HCT116 (cell line): ENCODE measurements around the gene TMEM120A. TPM values are rescaled to one million over a fixed set of nuclear protein-coding genes. Genes with fewer than 3 reads are reported as not detected.

Source experiments
- ATAC-seq: fragments of 200-7000 bp; cut with Tn5 transposase; 2 replicates; pipeline ENCODE4 v1.9.1; 2020; ENCODE audit warnings: mild to moderate bottlenecking, moderate library complexity
- BruUV-seq: library from RNA; stranded (reverse); fragments of 400-500 nt; replicated peaks from 2 replicates; lab custom pipeline; 2021; lab: Mats Ljungman, UMichigan
- CTCF ChIA-PET: fragments of 300-600 bp; sonication (Branson Sonifier 250); formaldehyde crosslinking; loops from one replicate; lab custom pipeline; 2021; ENCODE audit warnings: antibody characterized with exemption; lab: Charles Lee
- POLR2A ChIA-PET: fragments of 300-600, 350-600 bp; sonication (Branson Sonifier 250); formaldehyde crosslinking; loops from one replicate; lab custom pipeline; 2021; ENCODE audit warnings: antibody characterized with exemption; lab: Charles Lee
- RAD21 ChIA-PET, 2 experiments: fragments of 300-600 bp; sonication (Branson Sonifier 250); formaldehyde crosslinking; loops; one replicate each; lab custom pipeline; 2023; ENCODE audit warnings: low total read pairs in 2 of 2; ENCODE audit not compliant: uncharacterized antibody in 2 of 2, unreplicated experiment in 2 of 2, low non-redundant PET in 1 of 2; lab: Charles Lee
- DNase-seq: peaks from one replicate; pipeline ENCODE4 v3.0.0-alpha.2; 2010; ENCODE audit warnings: low read depth, low spot score
- H2AFZ ChIP-seq: fragments of 200-600 bp; shearing (Covaris generic), sonication (generic); 2 replicates; pipeline ENCODE4 v1.6.1; 2017; ENCODE audit warnings: low read depth, mixed run types, mixed read lengths, antibody characterized with exemption, low read length; ENCODE audit not compliant: poor library complexity, severe bottlenecking
- H3K27ac ChIP-seq: 2 replicates; pipeline ENCODE4 v1.5.1; 2012; ENCODE audit warnings: low read depth, low read length
- H3K27me3 ChIP-seq: fragments of 200-600 bp; sonication (generic); 2 replicates; pipeline ENCODE4 v1.6.1; 2016; ENCODE audit warnings: mixed run types, low read length, mixed read lengths; ENCODE audit not compliant: insufficient read depth
- H3K36me3 ChIP-seq, 2 experiments: fragments of 200-500 bp in 1 of 2; fragments of 200-600 bp in 1 of 2; sonication (Bioruptor generic) in 1 of 2; sonication (generic) in 1 of 2; 2 replicates each; pipeline versions ENCODE4 v1.5.1 to v1.6.1; 2014 to 2016; ENCODE audit warnings: low read length in 2 of 2, inconsistent platforms in 1 of 2, mixed read lengths in 1 of 2, mixed run types in 1 of 2; ENCODE audit not compliant: insufficient read depth in 2 of 2, control insufficient read depth in 1 of 2
- H3K4me1 ChIP-seq, 2 experiments: fragments of 200-600 bp in 1 of 2; sonication (generic) in 1 of 2; 2 replicates each; pipeline versions ENCODE4 v1.5.1 to v1.6.1; 2012 to 2017; ENCODE audit warnings: low read length in 2 of 2, inconsistent platforms in 1 of 2, mild to moderate bottlenecking in 1 of 2, mixed read lengths in 1 of 2, mixed run types in 1 of 2, moderate library complexity in 1 of 2; ENCODE audit not compliant: insufficient read depth in 2 of 2, control insufficient read depth in 1 of 2
- H3K4me2 ChIP-seq: fragments of 200-600 bp; sonication (generic); 2 replicates; pipeline ENCODE4 v1.6.1; 2017; ENCODE audit warnings: mixed run types, low read length, mixed read lengths
- H3K4me3 ChIP-seq, 2 experiments: fragments of 200-600 bp in 1 of 2; sonication (generic) in 1 of 2; replicated peaks in 1 of 2; 2 replicates each; pipeline ENCODE4 v1.5.1; 2011 to 2016; ENCODE audit warnings: low read length in 2 of 2, control low read depth in 1 of 2, low read depth in 1 of 2, mild to moderate bottlenecking in 1 of 2, mixed read lengths in 1 of 2, mixed run types in 1 of 2
- H3K79me2 ChIP-seq: fragments of 200-600 bp; sonication (generic); 2 replicates; pipeline ENCODE4 v1.6.1; 2017; ENCODE audit warnings: mild to moderate bottlenecking, mixed run types, low read length, moderate library complexity, mixed read lengths; ENCODE audit not compliant: insufficient read depth
- H3K9ac ChIP-seq: fragments of 200-600 bp; sonication (generic); 2 replicates; pipeline ENCODE4 v1.6.1; 2016; ENCODE audit warnings: low read length, mixed read lengths
- H3K9me2 ChIP-seq: fragments of 200-600 bp; sonication (generic), shearing (Covaris generic); 2 replicates; pipeline ENCODE4 v1.6.1; 2017; ENCODE audit warnings: mixed run types, mild to moderate bottlenecking, moderate library complexity; ENCODE audit not compliant: insufficient read depth
- H3K9me3 ChIP-seq, 2 experiments: fragments of 200-500 bp in 1 of 2; fragments of 200-600 bp in 1 of 2; sonication (Bioruptor generic) in 1 of 2; sonication (generic) in 1 of 2; 2 replicates each; pipeline ENCODE4 v1.6.1; 2014 to 2017; ENCODE audit warnings: low read length in 2 of 2, mixed read lengths in 2 of 2, inconsistent platforms in 1 of 2, low read depth in 1 of 2, mild to moderate bottlenecking in 1 of 2, mixed run types in 1 of 2, moderate library complexity in 1 of 2; ENCODE audit not compliant: control insufficient read depth in 1 of 2, insufficient read depth in 1 of 2
- H4K20me1 ChIP-seq: fragments of 200-600 bp; sonication (generic), shearing (Covaris generic); 2 replicates; pipeline ENCODE4 v1.6.1; 2017; ENCODE audit warnings: mixed run types, mild to moderate bottlenecking, moderate library complexity; ENCODE audit not compliant: insufficient read depth
- CBX3 ChIP-seq: IDR thresholded peaks from 2 replicates; pipeline ENCODE4 v1.6.1; 2012; ENCODE audit warnings: low read depth
- CEBPB ChIP-seq: IDR thresholded peaks from 2 replicates; pipeline ENCODE4 v1.6.1; 2012; ENCODE audit warnings: low read depth
- ELF1 ChIP-seq: IDR thresholded peaks from 2 replicates; pipeline ENCODE4 v1.6.1; 2012; ENCODE audit warnings: low read depth, borderline replicate concordance
- EZH2 ChIP-seq: fragments of 200-600 bp; sonication (generic); IDR thresholded peaks from 2 replicates; pipeline ENCODE4 v1.6.1; 2017; ENCODE audit warnings: antibody characterized with exemption, mixed run types
- EZH2phosphoT487 ChIP-seq: fragments of 200-600 bp; IDR thresholded peaks from 2 replicates; pipeline ENCODE4 v1.6.1; 2018; ENCODE audit warnings: antibody characterized with exemption, borderline replicate concordance
- JUND ChIP-seq: IDR thresholded peaks from 2 replicates; pipeline ENCODE4 v1.6.1; 2012
- POLR2A ChIP-seq: IDR thresholded peaks from 2 replicates; pipeline ENCODE4 v1.7.0; 2011; ENCODE audit warnings: borderline replicate concordance; ENCODE audit not compliant: insufficient read depth, insufficient read length; ENCODE audit errors: extremely low read depth
- POLR2AphosphoS5 ChIP-seq: IDR thresholded peaks from 2 replicates; pipeline ENCODE4 v1.6.1; 2011; ENCODE audit warnings: mild to moderate bottlenecking, low read depth, low read length, moderate library complexity
- RAD21 ChIP-seq: IDR thresholded peaks from 2 replicates; pipeline ENCODE4 v1.6.1; 2012; ENCODE audit warnings: low read depth, mild to moderate bottlenecking
- SIN3A ChIP-seq: IDR thresholded peaks from 2 replicates; pipeline ENCODE4 v1.6.1; 2012; ENCODE audit warnings: low read depth
- SP1 ChIP-seq: IDR thresholded peaks from 2 replicates; pipeline ENCODE4 v1.6.1; 2012; ENCODE audit warnings: low read depth
- TCF7L2 ChIP-seq: IDR thresholded peaks from 2 replicates; pipeline ENCODE4 v1.7.0; 2011; ENCODE audit warnings: borderline replicate concordance, inconsistent platforms; ENCODE audit not compliant: insufficient read depth, insufficient read length; ENCODE audit errors: extremely low read depth
- ZNF274 ChIP-seq: fragments of 200-500 bp; sonication (Bioruptor generic); IDR thresholded peaks from 2 replicates; pipeline ENCODE4 v1.6.1; 2014; ENCODE audit warnings: mild to moderate bottlenecking, low read depth, low read length, inconsistent platforms
- intact Hi-C: fragments of 100-400 bp; cut with micrococcal nuclease; formaldehyde crosslinking; loops from 2 replicates; pipeline ENCODE4 v1.10.0; 2022
- total RNA-seq: library from RNA; stranded (reverse); gene quantifications from one replicate; pipeline ENCODE4 v1.2.1, GENCODE V29; 2021; ENCODE audit not compliant: unreplicated experiment
- TF ChIP-seq, protein P1 (sequence below): IDR thresholded peaks from 2 replicates; pipeline ENCODE4 v1.6.1; 2011; ENCODE audit warnings: mild to moderate bottlenecking, low read length, moderate library complexity; ENCODE audit not compliant: insufficient replicate concordance; ENCODE audit errors: extremely low read depth
- TF ChIP-seq, protein P2 (sequence below): IDR thresholded peaks from 2 replicates; pipeline ENCODE4 v1.6.1; 2012; ENCODE audit warnings: low read depth
- TF ChIP-seq, protein P3 (sequence below): IDR thresholded peaks from 2 replicates; pipeline ENCODE4 v1.6.1; 2012
- TF ChIP-seq, protein P4 (sequence below): IDR thresholded peaks from 2 replicates; pipeline ENCODE4 v1.6.1; 2012

The TMEM120A gene
- total RNA-seq, 1 experiment from 2014 or later = 25.9 TPM

DNA sequence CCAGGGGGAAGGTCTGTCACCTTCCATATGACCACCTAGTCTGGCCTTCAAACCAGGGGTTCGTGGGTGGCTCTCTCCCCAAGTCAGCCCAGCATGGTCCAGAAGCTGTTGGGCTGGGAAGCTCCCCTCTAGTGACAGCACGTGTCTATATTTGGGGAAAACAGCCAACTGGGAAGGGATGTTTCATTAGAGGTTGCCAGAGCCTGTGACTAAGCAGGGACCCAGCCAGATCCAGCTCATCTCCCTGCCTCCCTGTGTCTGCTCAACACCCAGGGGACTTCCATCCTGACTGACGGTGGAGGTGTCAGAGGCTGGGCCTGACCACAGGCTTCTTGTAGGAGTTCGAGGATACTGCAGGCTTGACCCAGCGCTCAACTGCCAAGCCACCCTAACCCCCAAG, 42.9 kb upstream of the TMEM120A start:
- DNase-seq (no peak), ATAC-seq (no peak)
- H3K27me3 ChIP-seq = no peaks in the 10 kb centered on the region
- no peak overlapping the region for H2AFZ ChIP-seq
- no peak for TF ChIP-seq SIN3A
- TF ChIP-seq POLR2AphosphoS5 = no peak
- TF ChIP-seq POLR2A = no peak
- TF ChIP-seq ZNF274 = no peak
- no peak for TF ChIP-seq SP1
- TF ChIP-seq, protein P1, sequence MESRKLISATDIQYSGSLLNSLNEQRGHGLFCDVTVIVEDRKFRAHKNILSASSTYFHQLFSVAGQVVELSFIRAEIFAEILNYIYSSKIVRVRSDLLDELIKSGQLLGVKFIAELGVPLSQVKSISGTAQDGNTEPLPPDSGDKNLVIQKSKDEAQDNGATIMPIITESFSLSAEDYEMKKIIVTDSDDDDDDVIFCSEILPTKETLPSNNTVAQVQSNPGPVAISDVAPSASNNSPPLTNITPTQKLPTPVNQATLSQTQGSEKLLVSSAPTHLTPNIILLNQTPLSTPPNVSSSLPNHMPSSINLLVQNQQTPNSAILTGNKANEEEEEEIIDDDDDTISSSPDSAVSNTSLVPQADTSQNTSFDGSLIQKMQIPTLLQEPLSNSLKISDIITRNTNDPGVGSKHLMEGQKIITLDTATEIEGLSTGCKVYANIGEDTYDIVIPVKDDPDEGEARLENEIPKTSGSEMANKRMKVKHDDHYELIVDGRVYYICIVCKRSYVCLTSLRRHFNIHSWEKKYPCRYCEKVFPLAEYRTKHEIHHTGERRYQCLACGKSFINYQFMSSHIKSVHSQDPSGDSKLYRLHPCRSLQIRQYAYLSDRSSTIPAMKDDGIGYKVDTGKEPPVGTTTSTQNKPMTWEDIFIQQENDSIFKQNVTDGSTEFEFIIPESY = no peak
- TF ChIP-seq, protein P2, sequence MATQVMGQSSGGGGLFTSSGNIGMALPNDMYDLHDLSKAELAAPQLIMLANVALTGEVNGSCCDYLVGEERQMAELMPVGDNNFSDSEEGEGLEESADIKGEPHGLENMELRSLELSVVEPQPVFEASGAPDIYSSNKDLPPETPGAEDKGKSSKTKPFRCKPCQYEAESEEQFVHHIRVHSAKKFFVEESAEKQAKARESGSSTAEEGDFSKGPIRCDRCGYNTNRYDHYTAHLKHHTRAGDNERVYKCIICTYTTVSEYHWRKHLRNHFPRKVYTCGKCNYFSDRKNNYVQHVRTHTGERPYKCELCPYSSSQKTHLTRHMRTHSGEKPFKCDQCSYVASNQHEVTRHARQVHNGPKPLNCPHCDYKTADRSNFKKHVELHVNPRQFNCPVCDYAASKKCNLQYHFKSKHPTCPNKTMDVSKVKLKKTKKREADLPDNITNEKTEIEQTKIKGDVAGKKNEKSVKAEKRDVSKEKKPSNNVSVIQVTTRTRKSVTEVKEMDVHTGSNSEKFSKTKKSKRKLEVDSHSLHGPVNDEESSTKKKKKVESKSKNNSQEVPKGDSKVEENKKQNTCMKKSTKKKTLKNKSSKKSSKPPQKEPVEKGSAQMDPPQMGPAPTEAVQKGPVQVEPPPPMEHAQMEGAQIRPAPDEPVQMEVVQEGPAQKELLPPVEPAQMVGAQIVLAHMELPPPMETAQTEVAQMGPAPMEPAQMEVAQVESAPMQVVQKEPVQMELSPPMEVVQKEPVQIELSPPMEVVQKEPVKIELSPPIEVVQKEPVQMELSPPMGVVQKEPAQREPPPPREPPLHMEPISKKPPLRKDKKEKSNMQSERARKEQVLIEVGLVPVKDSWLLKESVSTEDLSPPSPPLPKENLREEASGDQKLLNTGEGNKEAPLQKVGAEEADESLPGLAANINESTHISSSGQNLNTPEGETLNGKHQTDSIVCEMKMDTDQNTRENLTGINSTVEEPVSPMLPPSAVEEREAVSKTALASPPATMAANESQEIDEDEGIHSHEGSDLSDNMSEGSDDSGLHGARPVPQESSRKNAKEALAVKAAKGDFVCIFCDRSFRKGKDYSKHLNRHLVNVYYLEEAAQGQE = no peak
- TF ChIP-seq, protein P3, sequence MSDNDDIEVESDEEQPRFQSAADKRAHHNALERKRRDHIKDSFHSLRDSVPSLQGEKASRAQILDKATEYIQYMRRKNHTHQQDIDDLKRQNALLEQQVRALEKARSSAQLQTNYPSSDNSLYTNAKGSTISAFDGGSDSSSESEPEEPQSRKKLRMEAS = no peak
- TF ChIP-seq EZH2 = no peak
- no peak for TF ChIP-seq RAD21
- TF ChIP-seq CEBPB = no peak
- TF ChIP-seq CBX3 = no peak
- no peak for TF ChIP-seq TCF7L2
- no peak for TF ChIP-seq ELF1
- TF ChIP-seq EZH2phosphoT487 = no peak
- TF ChIP-seq, protein P4, sequence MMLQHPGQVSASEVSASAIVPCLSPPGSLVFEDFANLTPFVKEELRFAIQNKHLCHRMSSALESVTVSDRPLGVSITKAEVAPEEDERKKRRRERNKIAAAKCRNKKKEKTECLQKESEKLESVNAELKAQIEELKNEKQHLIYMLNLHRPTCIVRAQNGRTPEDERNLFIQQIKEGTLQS = no peak
- no peak for TF ChIP-seq JUND
- TF ChIP-seq, all 23 proteins: peak for 0
- H3K36me3 ChIP-seq = no peaks in the 10 kb centered on the region
- no peaks in the 10 kb centered on the region for H4K20me1 ChIP-seq
- no peaks in the 10 kb centered on the region for H3K9me3 ChIP-seq
- ChIA-PET CTCF (interaction anchor here (1.2 kb wide), 1 partner anchor 225 kb away, joined by 3 read pairs; no protein-coding TSS in a partner anchor), POLR2A (interaction anchor here (0.9 kb wide), 1 partner anchor 10 kb away, joined by 3 read pairs; the partner anchor contains the start of genes MDH2 and STYXL1), RAD21 (no interaction called here)
- no peaks in the 10 kb centered on the region for H3K79me2 ChIP-seq
- H3K4me3 ChIP-seq = no peak overlapping the region
- no peak overlapping the region for H3K4me2 ChIP-seq
- H3K9me2 ChIP-seq = no peaks in the 10 kb centered on the region
- H3K9ac ChIP-seq = no peak overlapping the region
- H3K27ac ChIP-seq = no peak overlapping the region
- H3K4me1 ChIP-seq = no peaks in the 10 kb centered on the region
- intact Hi-C loops = no loop called here
- no TSS peak for BruUV-seq
